Activated CD4-positive, alpha-beta T cell treated with anti-CD3 and anti-CD28 coated beads, Interleukin-2, amount 50 U/mL, for 24 hours (primary cell): ENCODE results near the gene NKIRAS1.
"Not testable (repeated sequence)": the region's sequence is repeated elsewhere in the genome, so short reads cannot be mapped to it uniquely, and the experiment has no call there.

Source experiments
- DNase-seq, 2 donors: peaks; one replicate each; pipeline ENCODE4 v3.0.0-alpha.2; 2020; ENCODE audit warnings: low read depth in 1 of 2, low spot score in 1 of 2

The NKIRAS1 gene

DNA sequence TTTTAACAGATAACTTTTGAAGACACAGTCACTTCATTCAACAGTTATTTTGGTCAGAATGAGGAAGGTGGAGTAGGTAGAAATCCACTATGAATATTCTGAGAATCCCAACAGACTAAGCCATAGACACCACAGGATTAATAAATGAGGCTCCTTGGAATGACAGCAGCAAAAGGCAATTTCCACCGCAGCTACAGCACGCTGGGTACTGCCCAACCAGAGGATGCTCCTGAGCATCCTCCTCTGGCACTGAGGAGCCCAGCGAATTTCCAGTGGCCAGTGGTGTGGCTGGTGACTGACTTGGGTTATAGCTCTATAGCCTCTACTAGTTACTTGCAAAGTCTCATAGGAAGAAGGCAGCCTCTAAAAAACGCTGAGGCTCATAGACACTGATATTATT is 24.6 kb upstream of the NKIRAS1 start:
- DNase-seq = no peak

DNA sequence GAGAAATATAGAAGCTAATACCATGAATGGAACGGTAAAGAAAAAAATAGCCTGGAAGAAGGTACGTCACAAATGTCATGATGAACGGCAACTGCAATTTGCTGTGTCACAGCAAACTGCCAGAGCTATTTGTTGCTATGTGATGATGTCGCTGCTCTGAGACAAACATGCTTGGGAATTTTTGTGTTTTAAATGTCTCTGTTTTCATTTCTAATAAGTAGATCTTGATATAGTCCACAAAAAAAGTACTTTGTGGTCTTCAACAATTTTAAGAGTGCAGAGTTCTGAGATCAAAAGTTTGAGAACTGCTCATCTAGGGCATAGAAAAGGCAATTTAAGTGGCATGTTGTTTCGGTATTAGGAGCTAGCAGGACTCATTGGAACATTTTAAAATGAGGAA is 24.0 kb upstream of the NKIRAS1 start:
- DNase-seq = no peak

DNA sequence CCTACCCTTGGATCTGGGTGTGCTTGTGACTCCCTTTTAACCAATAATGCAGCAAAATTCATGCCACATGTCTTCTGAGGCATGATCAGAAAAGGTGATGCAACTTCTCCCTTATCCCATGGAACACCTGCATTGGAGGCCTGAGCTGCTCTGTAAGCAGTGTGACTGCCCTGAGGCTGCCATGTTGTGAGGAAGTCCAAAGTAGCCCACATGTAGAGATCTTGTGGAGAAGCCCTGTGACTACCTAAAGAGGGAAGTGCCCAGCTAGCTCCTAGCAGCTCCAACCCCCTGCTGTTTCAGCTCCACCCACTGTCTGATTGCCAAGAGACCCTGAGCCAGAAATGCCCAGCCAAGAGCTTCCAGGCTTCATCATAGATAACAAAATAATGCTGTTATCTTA is 21.9 kb upstream of the NKIRAS1 start:
- DNase-seq = no peak

GRCh38 chr3:23937296-23937695 is 20.5 kb upstream of the NKIRAS1 start:
- no peak for DNase-seq

DNA sequence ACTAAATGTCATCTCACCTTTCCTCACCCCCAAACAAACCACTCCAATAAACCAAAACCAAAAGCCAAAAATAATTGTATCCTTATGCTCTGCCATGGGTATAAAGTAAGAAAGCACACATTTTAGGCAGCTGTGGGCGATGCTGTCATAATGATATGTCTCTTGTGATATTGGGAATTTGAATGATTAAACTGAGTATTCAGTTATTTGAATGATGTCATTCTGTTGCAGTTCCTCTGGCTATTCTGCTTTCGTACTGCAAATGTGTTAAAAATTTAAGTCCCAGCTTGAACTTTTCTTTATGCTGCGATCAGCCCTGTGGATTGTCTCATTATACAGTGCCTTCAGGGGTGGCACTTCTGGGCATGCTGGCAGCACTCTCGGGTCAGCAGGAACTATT is 17.5 kb upstream of the NKIRAS1 start:
- DNase-seq = no peak

- no peak for DNase-seq
Observed at GRCh38 chr3:23932571-23932970, 15.8 kb upstream of the NKIRAS1 start.

DNA sequence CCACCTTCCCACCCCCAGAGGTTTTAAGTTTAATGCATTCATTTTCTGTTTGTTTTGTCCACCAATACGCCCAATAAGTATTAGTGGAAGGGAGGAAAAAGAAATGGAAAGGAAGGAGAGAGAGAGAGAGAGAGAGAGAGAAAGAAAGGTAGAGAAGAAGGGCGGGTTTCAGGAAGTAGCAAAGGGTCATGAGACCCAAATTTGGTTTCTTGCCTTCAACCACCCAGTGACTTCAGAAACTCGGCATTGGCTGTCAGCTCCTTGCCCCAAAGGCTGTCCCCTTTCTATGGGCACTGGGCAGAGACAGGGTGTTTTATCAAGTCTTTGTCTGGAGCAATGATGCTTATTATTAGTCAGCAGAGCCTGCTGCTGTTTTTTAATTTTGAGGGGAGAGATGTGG is 14.8 kb upstream of the NKIRAS1 start:
- no peak for DNase-seq

GRCh38 chr3:23928524-23928923 is 11.7 kb upstream of the NKIRAS1 start:
- DNase-seq = no peak

DNA sequence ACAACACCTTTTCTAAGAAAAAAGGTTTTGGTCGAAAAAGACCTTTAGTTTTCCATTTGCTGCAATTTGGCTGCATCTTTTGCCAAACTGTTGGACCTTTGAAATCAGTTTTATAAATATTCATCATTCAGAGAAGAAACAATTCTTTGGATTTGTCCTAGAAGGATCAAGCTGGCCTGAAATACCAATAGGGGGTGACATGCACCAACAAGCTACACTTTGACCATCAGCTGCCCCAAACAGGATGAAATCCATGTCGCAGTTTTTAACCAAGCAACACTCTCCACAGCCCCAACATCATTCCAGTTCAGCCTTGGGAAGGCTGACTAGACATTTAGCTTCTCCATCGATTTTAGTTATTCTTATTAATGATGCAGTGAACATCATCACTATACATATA is 9.9 kb upstream of the NKIRAS1 start:
- DNase-seq = no peak

DNA sequence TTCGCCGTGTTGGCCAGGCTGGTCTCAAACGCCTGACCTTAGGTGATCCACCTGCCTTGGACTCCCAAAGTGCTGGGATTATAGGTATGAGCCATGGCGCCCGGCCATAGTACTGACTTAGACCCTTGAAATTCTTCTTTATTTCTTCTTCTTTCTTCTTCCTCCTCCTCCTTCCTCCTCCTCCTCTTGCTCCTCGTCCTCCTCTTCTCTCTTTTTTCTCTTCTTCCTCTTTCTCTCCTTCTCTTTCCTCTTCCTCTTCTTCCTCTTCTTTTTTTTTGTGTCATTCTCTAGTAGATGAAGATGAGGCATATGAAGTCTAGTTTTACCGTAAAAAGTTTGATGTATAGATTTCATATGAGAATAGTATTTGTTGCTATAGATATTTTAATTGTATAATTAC is 9.5 kb upstream of the NKIRAS1 start:
- DNase-seq = no peak

DNA sequence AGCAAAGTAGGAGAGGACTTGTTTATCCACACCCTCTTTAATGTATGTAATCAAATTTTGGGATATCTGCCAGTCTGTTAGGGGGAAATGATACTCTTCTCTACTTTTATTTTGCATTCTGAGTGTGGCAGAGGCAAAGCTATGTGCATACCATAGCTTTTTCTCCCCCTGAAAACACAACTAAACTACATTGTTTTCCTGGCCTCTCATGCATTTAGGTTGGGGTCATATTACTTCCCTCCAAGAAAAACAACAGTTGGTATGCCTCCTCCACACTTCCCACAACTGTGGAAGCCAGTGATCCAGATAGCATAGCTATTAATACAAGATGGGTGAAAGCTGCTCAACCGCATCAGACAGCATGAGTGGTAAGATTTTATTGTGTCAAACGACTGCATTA is 7.0 kb upstream of the NKIRAS1 start:
- DNase-seq = no peak

- no peak for DNase-seq
Observed at GRCh38 chr3:23921052-23921511, 4.3 kb upstream of the NKIRAS1 start.

GRCh38 chr3:23920151-23920655 is 3.4 kb upstream of the NKIRAS1 start:
- no peak for DNase-seq

DNA sequence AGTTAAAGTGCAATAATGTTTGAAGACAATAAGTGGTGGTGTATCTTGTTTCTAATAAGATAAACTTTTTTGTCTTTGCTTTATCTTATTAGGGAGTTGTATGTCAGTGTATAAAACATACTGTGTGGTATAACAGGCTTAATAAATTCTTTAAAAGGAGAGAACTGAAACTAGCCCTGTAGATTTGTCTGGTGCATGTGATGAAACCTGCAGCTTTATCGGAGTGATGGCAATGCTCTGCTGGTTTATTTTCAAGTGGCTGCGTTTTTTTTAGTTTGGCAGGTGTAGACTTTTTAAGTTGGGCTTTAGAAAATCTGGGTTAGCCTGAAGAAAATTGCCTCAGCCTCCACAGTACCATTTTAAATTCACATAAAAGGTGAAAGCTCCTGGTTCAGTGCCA is 2.8 kb upstream of the NKIRAS1 start:
- DNase-seq = no peak

DNA sequence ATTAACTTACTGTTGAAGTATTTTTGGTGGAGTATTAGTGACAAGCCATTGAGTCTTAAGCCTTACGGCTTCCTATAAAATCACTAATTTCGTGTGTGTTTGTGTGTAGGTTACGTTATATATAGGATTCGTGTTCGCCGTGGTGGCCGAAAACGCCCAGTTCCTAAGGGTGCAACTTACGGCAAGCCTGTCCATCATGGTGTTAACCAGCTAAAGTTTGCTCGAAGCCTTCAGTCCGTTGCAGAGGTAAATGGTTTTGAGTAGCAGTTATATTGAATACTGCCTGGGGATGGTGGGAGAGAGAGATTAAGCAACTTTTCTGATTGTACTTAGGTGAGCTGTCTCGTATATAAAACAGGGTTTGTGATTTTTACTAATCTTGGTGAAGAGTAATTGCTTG is 1.5 kb upstream of the NKIRAS1 start:
- DNase-seq = not testable (repeated sequence)

DNA sequence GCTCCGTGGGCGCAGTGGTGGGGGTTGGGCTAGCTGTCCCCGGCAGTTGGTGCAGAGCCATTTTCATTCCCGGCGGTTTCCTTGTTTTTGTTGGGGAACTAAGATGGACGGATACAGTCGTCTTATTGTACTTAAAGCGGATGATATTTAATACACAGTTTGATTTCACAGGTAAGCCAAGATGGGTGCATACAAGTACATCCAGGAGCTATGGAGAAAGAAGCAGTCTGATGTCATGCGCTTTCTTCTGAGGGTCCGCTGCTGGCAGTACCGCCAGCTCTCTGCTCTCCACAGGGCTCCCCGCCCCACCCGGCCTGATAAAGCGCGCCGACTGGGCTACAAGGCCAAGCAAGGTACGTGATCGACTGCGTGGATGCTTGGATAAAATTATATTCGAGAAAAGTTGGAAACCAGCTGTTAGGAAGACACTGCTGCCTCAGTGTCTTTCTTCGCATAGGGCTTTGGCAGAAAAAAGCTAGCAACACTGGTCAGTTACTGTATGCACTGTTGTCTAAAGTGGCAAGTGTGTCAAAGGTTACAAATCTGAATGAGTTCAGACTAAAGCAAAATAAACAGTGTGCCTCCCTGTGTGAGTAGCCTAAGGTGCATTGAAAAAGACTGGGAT is 1.0 kb upstream of the NKIRAS1 start:
- peak in 1 of 2 donors; percentile 73 for DNase-seq

- peak in 1 of 2 donors; percentile 11 for DNase-seq
Observed at GRCh38 chr3:23916152-23916885, 471 bp downstream of the NKIRAS1 start.

- no peak for DNase-seq
Observed at GRCh38 chr3:23915537-23916108, 1.2 kb downstream of the NKIRAS1 start.

GRCh38 chr3:23913873-23914743 is 2.7 kb downstream of the NKIRAS1 start:
- no peak for DNase-seq

DNA sequence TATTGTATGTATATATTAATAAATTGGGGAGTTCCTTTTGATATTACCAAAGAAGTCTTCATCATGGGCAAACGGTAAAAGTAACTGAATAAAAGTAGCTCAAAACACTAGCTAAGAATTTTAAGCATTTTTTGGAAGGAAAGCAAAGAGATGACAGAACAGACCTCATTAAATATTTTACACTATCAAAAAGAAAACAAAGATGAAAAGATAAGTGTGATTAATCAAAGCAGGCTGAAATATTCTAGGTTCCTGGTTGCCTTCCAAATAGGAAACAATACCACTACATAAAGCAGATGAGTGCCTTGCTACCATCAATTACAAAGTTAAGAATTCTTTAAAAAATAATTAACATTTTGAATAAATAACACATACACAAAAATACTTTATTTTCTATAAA is 3.6 kb downstream of the NKIRAS1 start:
- DNase-seq = no peak

- DNase-seq = not testable (repeated sequence)
Observed at GRCh38 chr3:23912335-23912734, 4.5 kb downstream of the NKIRAS1 start.
